ENCODE data around the gene NPTXR. TPM values are rescaled to one million over a fixed set of nuclear protein-coding genes. Genes with fewer than 3 reads are reported as not detected.

NPTXR gene
- total RNA-seq, 4 donors from 2014 or later = 7.9 to 21.7 (median 12.5) TPM

GRCh38 chr22:38781033-38781432 lies 62.8 kb downstream of the NPTXR start:
- Histone ChIP-seq H3K4me1 (peaks cover 0 to 18% (median 0%) of the 10 kb centered on the region in 3 donors), H3K9me3 (no peaks in the 10 kb centered on the region), H3K36me3 (peaks cover 0 to 52% of the 10 kb centered on the region in 2 donors), H3K4me3 (no peak overlapping the region), H3K27me3 (no peaks in the 10 kb centered on the region), H3K27ac (no peak overlapping the region)
- ATAC-seq = no peak
- TF ChIP-seq POLR2A (IDR thresholded peaks at IDR 0.05) = no peak
- no peak for TF ChIP-seq EP300 (IDR thresholded peaks at IDR 0.05)
- TF ChIP-seq, protein P1, sequence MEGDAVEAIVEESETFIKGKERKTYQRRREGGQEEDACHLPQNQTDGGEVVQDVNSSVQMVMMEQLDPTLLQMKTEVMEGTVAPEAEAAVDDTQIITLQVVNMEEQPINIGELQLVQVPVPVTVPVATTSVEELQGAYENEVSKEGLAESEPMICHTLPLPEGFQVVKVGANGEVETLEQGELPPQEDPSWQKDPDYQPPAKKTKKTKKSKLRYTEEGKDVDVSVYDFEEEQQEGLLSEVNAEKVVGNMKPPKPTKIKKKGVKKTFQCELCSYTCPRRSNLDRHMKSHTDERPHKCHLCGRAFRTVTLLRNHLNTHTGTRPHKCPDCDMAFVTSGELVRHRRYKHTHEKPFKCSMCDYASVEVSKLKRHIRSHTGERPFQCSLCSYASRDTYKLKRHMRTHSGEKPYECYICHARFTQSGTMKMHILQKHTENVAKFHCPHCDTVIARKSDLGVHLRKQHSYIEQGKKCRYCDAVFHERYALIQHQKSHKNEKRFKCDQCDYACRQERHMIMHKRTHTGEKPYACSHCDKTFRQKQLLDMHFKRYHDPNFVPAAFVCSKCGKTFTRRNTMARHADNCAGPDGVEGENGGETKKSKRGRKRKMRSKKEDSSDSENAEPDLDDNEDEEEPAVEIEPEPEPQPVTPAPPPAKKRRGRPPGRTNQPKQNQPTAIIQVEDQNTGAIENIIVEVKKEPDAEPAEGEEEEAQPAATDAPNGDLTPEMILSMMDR (IDR thresholded peaks at IDR 0.05) = no peak
- TF ChIP-seq POLR2AphosphoS5 (IDR thresholded peaks at IDR 0.05) = no peak
- 77 to 93% methylated on average over 8 to 10 of the region's 13 CpGs for whole genome bisulfite sequencing, 2 donors (ENCODE audit: low coverage in 1 of 2)

- TF ChIP-seq, protein P1 (IDR thresholded peaks at IDR 0.05) = no peak
- no peak for TF ChIP-seq EP300 (IDR thresholded peaks at IDR 0.05)
- no peak for TF ChIP-seq POLR2A (IDR thresholded peaks at IDR 0.05)
- no peak for TF ChIP-seq POLR2AphosphoS5 (IDR thresholded peaks at IDR 0.05)
- ATAC-seq = no peak
- 94% methylated on average over 6 of the region's 27 CpGs; no CpG with 5 or more reads in 1 of the 2 donors for WGBS, 2 donors (ENCODE audit: low coverage in 1 of 2)
- H3K27ac ChIP-seq = no peak overlapping the region
- H3K36me3 ChIP-seq = peaks cover 0 to 49% of the 10 kb centered on the region in 2 donors
- H3K4me1 ChIP-seq = no peaks in the 10 kb centered on the region
- no peaks in the 10 kb centered on the region for H3K27me3 ChIP-seq
- H3K9me3 ChIP-seq = no peaks in the 10 kb centered on the region
- no peak overlapping the region for H3K4me3 ChIP-seq
These were observed 66.6 kb downstream of the NPTXR start for GRCh38 chr22:38777087-38777671.

- WGBS, 2 donors (ENCODE audit: low coverage in 1 of 2) = 67 to 100% methylated on average over 3 to 6 of the region's 6 CpGs
- peaks cover 0 to 40% of the 10 kb centered on the region in 2 donors for H3K36me3 ChIP-seq
- no peak overlapping the region for H3K27ac ChIP-seq
- H3K4me3 ChIP-seq = no peak overlapping the region
- no peaks in the 10 kb centered on the region for H3K4me1 ChIP-seq
- no peaks in the 10 kb centered on the region for H3K9me3 ChIP-seq
- H3K27me3 ChIP-seq = no peaks in the 10 kb centered on the region
- TF ChIP-seq EP300 (IDR thresholded peaks at IDR 0.05) (no peak), POLR2A (IDR thresholded peaks at IDR 0.05) (no peak), POLR2AphosphoS5 (IDR thresholded peaks at IDR 0.05) (no peak)
- TF ChIP-seq, protein P1 (IDR thresholded peaks at IDR 0.05) = no peak
- ATAC-seq = no peak
These were observed 67.7 kb downstream of the NPTXR start for GRCh38 chr22:38776086-38776485.

GRCh38 chr22:38775656-38776055 lies 68.2 kb downstream of the NPTXR start:
- no peak for TF ChIP-seq POLR2A (IDR thresholded peaks at IDR 0.05)
- TF ChIP-seq POLR2AphosphoS5 (IDR thresholded peaks at IDR 0.05) = no peak
- TF ChIP-seq EP300 (IDR thresholded peaks at IDR 0.05) = no peak
- TF ChIP-seq, protein P1 (IDR thresholded peaks at IDR 0.05) = no peak
- Histone ChIP-seq H3K4me3 (no peak overlapping the region), H3K27me3 (no peaks in the 10 kb centered on the region), H3K36me3 (peaks cover 0 to 36% of the 10 kb centered on the region in 2 donors), H3K9me3 (no peaks in the 10 kb centered on the region), H3K4me1 (no peaks in the 10 kb centered on the region), H3K27ac (no peak overlapping the region)
- WGBS, 2 donors (ENCODE audit: low coverage in 1 of 2) = 75% methylated on average over 2 of the region's 13 CpGs; no CpG with 5 or more reads in 1 of the 2 donors
- ATAC-seq = no peak

GRCh38 chr22:38774496-38775166 lies 69.2 kb downstream of the NPTXR start:
- Histone ChIP-seq H3K4me3 (no peak overlapping the region), H3K4me1 (no peaks in the 10 kb centered on the region), H3K27me3 (no peaks in the 10 kb centered on the region), H3K36me3 (peaks cover 0 to 26% of the 10 kb centered on the region in 2 donors), H3K9me3 (no peaks in the 10 kb centered on the region), H3K27ac (no peak overlapping the region)
- no peak for ATAC-seq
- 67 to 74% methylated on average over 1 to 5 of the region's 11 CpGs for WGBS, 2 donors (ENCODE audit: low coverage in 1 of 2)
- no peak for TF ChIP-seq POLR2AphosphoS5 (IDR thresholded peaks at IDR 0.05)
